ENCODE results near the gene ST8SIA2.
A peak's percentile ranks its signal among the peaks of the same experiment; 100 is the strongest.

The ST8SIA2 gene

GRCh38 chr15:92443381-92443780, 49.7 kb downstream of the ST8SIA2 start:
- H3K9me3 ChIP-seq (ENCODE audit: control insufficient read depth, low read length), result no peaks in the 10 kb centered on the region
- no peak for DNase-seq (ENCODE audit: low read depth)
- no peak overlapping the region for H3K9ac ChIP-seq (ENCODE audit: low read length)
- H3K36me3 ChIP-seq (ENCODE audit: control insufficient read depth, insufficient read depth, low read length, severe bottlenecking), result no peaks in the 10 kb centered on the region
- peaks cover 12% of the 10 kb centered on the region for H3K27me3 ChIP-seq (replicated peaks; ENCODE audit: control insufficient read depth, insufficient read depth, low read length)
- H3K4me3 ChIP-seq (ENCODE audit: low read length), result no peak overlapping the region
- no peaks in the 10 kb centered on the region for H3K4me1 ChIP-seq (ENCODE audit: control insufficient read depth, insufficient read depth, low read length)

GRCh38 chr15:92444631-92445030, 51.0 kb downstream of the ST8SIA2 start:
- H3K4me3 ChIP-seq (ENCODE audit: low read length), result no peak overlapping the region
- no peaks in the 10 kb centered on the region for H3K9me3 ChIP-seq (ENCODE audit: control insufficient read depth, low read length)
- DNase-seq (ENCODE audit: low read depth), result no peak
- no peaks in the 10 kb centered on the region for H3K36me3 ChIP-seq (ENCODE audit: control insufficient read depth, insufficient read depth, low read length, severe bottlenecking)
- no peaks in the 10 kb centered on the region for H3K4me1 ChIP-seq (ENCODE audit: control insufficient read depth, insufficient read depth, low read length)
- H3K9ac ChIP-seq (ENCODE audit: low read length), result no peak overlapping the region
- peaks cover 12% of the 10 kb centered on the region for H3K27me3 ChIP-seq (replicated peaks; ENCODE audit: control insufficient read depth, insufficient read depth, low read length)

DNA sequence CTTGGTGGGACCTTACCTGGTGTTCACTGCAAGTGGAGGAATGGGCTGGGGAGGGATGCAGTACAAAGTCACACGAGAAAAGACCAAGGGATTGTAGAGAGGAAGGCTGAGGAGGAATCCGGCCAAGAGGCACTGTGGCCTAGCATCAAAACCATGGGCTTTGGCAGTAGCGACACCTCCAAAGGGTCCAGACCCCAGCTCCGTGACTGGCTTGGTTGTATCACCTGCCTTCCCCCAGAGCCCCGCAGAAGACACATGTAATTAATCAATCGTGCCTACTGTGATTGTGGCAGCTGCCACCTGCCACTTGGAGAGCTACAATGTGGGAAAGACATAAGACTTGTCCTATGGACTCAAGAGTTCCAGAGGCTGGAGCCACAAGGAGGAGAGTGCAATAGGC, 54.7 kb downstream of the ST8SIA2 start:
- Histone ChIP-seq H3K4me3 (ENCODE audit: low read length) (no peak overlapping the region), H3K9ac (ENCODE audit: low read length) (no peak overlapping the region), H3K27me3 (replicated peaks; ENCODE audit: control insufficient read depth, insufficient read depth, low read length) (peaks cover 9% of the 10 kb centered on the region), H3K4me1 (ENCODE audit: control insufficient read depth, insufficient read depth, low read length) (no peaks in the 10 kb centered on the region), H3K36me3 (ENCODE audit: control insufficient read depth, insufficient read depth, low read length, severe bottlenecking) (no peaks in the 10 kb centered on the region), H3K9me3 (ENCODE audit: control insufficient read depth, low read length) (no peaks in the 10 kb centered on the region)
- DNase-seq (ENCODE audit: low read depth), result no peak

DNA sequence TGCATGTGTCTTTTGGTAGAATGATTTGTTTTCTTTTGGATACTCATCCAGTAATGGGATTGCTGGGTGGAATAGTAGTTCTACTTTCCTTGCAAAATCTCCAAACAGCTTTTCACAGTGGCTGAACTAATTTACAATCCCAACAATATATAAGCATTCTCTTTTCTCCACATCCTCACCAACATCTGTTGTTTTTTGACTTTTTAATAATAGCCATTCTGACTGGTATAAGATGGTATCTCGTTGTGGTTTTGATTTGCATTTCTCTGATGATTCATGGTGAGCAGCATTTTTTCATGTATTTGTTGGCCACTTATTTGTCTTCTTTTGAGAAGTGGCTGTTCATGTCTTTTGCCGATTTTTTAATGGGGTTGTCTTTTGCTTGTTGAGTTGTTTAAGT, 55.8 kb downstream of the ST8SIA2 start:
- H3K4me1 ChIP-seq (ENCODE audit: control insufficient read depth, insufficient read depth, low read length), result no peaks in the 10 kb centered on the region
- H3K36me3 ChIP-seq (ENCODE audit: control insufficient read depth, insufficient read depth, low read length, severe bottlenecking), result no peaks in the 10 kb centered on the region
- DNase-seq (ENCODE audit: low read depth), result no peak
- peaks cover 9% of the 10 kb centered on the region for H3K27me3 ChIP-seq (replicated peaks; ENCODE audit: control insufficient read depth, insufficient read depth, low read length)
- no peak overlapping the region for H3K9ac ChIP-seq (ENCODE audit: low read length)
- H3K4me3 ChIP-seq (ENCODE audit: low read length), result no peak overlapping the region
- H3K9me3 ChIP-seq (ENCODE audit: control insufficient read depth, low read length), result no peaks in the 10 kb centered on the region

DNA sequence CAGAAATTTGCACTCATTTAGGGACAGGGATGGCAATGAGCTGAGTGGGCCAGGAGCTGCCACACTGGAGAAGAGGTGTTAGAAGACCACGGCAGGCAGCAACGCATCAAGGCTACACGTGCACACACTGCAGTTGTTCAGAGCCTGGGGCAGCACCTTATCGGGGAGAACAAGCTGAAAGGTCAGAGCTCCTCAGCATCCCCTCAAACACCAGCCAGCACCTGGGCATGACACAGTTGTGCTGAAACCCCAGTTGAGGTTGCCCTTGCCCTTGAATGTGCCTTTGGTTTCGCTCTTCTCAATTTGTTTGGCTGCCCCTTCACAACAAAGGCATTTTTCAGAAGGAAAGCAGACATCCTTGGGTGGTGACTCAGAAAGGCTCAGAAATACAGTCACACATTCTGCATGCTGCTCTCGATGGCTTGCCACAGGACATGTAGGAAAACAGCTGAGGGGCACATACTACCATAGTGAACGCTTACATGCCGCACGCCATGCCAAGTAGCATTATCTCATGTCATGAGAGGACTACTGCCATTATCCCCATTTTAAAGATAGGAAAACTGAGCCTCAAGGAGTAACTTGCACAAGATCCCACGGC, 57.6 kb downstream of the ST8SIA2 start:
- peaks cover 10% of the 10 kb centered on the region for H3K27me3 ChIP-seq (replicated peaks; ENCODE audit: control insufficient read depth, insufficient read depth, low read length)
- no peak overlapping the region for H3K4me3 ChIP-seq (ENCODE audit: low read length)
- DNase-seq (ENCODE audit: low read depth), result peak; percentile 12
- H3K9me3 ChIP-seq (ENCODE audit: control insufficient read depth, low read length), result no peaks in the 10 kb centered on the region
- H3K36me3 ChIP-seq (ENCODE audit: control insufficient read depth, insufficient read depth, low read length, severe bottlenecking), result no peaks in the 10 kb centered on the region
- no peak overlapping the region for H3K9ac ChIP-seq (ENCODE audit: low read length)
- H3K4me1 ChIP-seq (ENCODE audit: control insufficient read depth, insufficient read depth, low read length), result no peaks in the 10 kb centered on the region

DNA sequence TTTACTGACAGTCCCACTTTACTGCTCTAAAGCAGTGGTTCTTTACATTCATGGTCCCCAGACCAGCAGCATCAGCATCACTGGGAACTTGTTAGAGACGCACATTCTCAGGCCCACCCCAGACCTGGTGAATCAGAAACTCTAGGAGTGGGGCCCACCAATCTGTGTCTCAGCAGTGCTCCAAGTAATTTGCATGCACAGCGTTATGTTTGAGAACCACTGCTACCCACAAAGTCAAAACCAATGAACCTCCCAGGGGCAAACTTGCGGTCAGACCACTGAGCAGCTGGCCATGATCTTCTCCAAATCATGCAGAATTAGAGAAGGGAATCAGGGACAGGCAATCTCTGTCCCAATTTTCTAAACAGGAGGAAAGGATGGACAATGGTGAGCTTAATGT, 58.5 kb downstream of the ST8SIA2 start:
- Histone ChIP-seq H3K4me3 (ENCODE audit: low read length) (no peak overlapping the region), H3K4me1 (ENCODE audit: control insufficient read depth, insufficient read depth, low read length) (no peaks in the 10 kb centered on the region), H3K9ac (ENCODE audit: low read length) (no peak overlapping the region), H3K9me3 (ENCODE audit: control insufficient read depth, low read length) (no peaks in the 10 kb centered on the region), H3K36me3 (ENCODE audit: control insufficient read depth, insufficient read depth, low read length, severe bottlenecking) (no peaks in the 10 kb centered on the region), H3K27me3 (replicated peaks; ENCODE audit: control insufficient read depth, insufficient read depth, low read length) (peaks cover 18% of the 10 kb centered on the region)
- no peak for DNase-seq (ENCODE audit: low read depth)

- H3K9ac ChIP-seq (ENCODE audit: low read length), result no peak overlapping the region
- no peak for DNase-seq (ENCODE audit: low read depth)
- H3K36me3 ChIP-seq (ENCODE audit: control insufficient read depth, insufficient read depth, low read length, severe bottlenecking), result no peaks in the 10 kb centered on the region
- no peak overlapping the region for H3K4me3 ChIP-seq (ENCODE audit: low read length)
- H3K9me3 ChIP-seq (ENCODE audit: control insufficient read depth, low read length), result no peaks in the 10 kb centered on the region
- no peaks in the 10 kb centered on the region for H3K4me1 ChIP-seq (ENCODE audit: control insufficient read depth, insufficient read depth, low read length)
- H3K27me3 ChIP-seq (replicated peaks; ENCODE audit: control insufficient read depth, insufficient read depth, low read length), result peaks cover 23% of the 10 kb centered on the region
Measured at GRCh38 chr15:92453607-92454006, 59.9 kb downstream of the ST8SIA2 start.

DNA sequence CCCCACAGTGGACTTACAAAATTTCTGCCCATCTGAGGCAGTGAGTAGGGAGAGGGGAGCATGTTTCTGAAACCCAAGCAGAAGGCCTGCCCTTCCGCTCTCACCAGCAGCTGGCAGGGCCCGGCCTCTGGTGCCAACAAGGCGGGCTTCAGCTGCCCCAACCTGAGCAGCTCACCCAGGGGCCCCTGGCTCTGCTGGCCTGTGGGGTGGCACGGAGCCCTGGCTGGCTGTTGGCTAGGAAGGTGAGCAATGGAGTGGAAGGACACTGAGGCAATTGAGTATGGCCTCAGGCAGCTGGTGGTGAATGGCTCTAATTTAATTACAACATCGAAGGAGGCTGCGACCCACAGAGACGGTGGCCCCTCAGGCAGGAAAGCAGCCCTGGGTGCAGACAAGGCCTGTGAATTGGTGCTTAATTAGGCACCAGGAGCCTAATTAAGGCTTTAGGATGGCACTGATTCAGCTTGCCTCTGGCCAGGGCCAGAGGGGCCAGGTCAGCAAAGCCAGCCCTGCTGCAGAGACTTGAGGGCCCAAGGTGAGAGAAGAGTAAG, 60.9 kb downstream of the ST8SIA2 start:
- no peak overlapping the region for H3K4me3 ChIP-seq (ENCODE audit: low read length)
- no peaks in the 10 kb centered on the region for H3K9me3 ChIP-seq (ENCODE audit: control insufficient read depth, low read length)
- H3K4me1 ChIP-seq (ENCODE audit: control insufficient read depth, insufficient read depth, low read length), result no peaks in the 10 kb centered on the region
- no peak for DNase-seq (ENCODE audit: low read depth)
- no peaks in the 10 kb centered on the region for H3K36me3 ChIP-seq (ENCODE audit: control insufficient read depth, insufficient read depth, low read length, severe bottlenecking)
- peaks cover 25% of the 10 kb centered on the region for H3K27me3 ChIP-seq (replicated peaks; ENCODE audit: control insufficient read depth, insufficient read depth, low read length)
- H3K9ac ChIP-seq (ENCODE audit: low read length), result no peak overlapping the region

DNA sequence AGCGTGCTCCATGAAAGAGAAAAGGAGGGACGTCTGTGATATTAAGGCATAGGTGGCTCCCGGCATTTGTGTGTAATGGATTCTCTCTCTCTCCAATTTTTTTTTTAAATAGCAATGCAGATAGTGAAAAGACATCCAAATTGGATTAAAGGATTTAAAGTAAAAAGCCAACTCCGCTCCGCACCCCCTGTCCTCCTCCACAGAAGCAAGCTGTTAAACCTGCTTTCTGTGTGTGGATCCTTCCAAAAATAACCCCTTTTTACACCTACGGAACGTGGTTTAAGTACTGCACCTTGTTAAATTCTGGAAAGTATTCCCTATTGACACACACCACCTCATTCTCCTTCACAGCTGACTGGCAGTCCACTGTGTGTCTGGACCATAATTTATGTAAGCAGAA, 61.6 kb downstream of the ST8SIA2 start:
- H3K4me3 ChIP-seq (ENCODE audit: low read length), result no peak overlapping the region
- no peaks in the 10 kb centered on the region for H3K4me1 ChIP-seq (ENCODE audit: control insufficient read depth, insufficient read depth, low read length)
- no peak for DNase-seq (ENCODE audit: low read depth)
- H3K36me3 ChIP-seq (ENCODE audit: control insufficient read depth, insufficient read depth, low read length, severe bottlenecking), result no peaks in the 10 kb centered on the region
- no peaks in the 10 kb centered on the region for H3K9me3 ChIP-seq (ENCODE audit: control insufficient read depth, low read length)
- H3K27me3 ChIP-seq (replicated peaks; ENCODE audit: control insufficient read depth, insufficient read depth, low read length), result peaks cover 25% of the 10 kb centered on the region
- no peak overlapping the region for H3K9ac ChIP-seq (ENCODE audit: low read length)

- H3K36me3 ChIP-seq (ENCODE audit: control insufficient read depth, insufficient read depth, low read length, severe bottlenecking), result no peaks in the 10 kb centered on the region
- no peaks in the 10 kb centered on the region for H3K4me1 ChIP-seq (ENCODE audit: control insufficient read depth, insufficient read depth, low read length)
- H3K9me3 ChIP-seq (ENCODE audit: control insufficient read depth, low read length), result no peaks in the 10 kb centered on the region
- H3K9ac ChIP-seq (ENCODE audit: low read length), result no peak overlapping the region
- no peak for DNase-seq (ENCODE audit: low read depth)
- peaks cover 25% of the 10 kb centered on the region for H3K27me3 ChIP-seq (replicated peaks; ENCODE audit: control insufficient read depth, insufficient read depth, low read length)
- H3K4me3 ChIP-seq (ENCODE audit: low read length), result no peak overlapping the region
Measured at GRCh38 chr15:92457471-92458041, 63.9 kb downstream of the ST8SIA2 start.

DNA sequence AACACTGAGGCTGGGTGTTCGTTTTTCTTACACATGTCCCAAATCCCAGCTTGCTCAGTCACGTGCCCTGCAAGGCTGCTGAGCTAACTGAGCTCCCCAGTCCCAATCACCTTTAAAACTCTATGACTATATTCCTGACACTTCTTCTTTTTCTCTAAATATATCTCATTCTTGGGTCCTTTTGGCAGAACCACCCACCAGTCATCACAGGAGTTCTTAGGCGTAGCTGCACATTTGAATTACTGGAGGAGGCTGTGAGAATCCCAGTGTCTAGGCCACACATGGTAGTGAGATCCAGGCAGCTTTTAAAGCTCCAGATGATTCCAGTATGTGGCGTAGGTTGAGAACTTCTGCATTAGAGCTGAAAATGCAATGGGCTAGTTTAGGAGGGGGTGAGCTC, 66.3 kb downstream of the ST8SIA2 start:
- H3K27me3 ChIP-seq (replicated peaks; ENCODE audit: control insufficient read depth, insufficient read depth, low read length), result peaks cover 25% of the 10 kb centered on the region
- H3K4me3 ChIP-seq (ENCODE audit: low read length), result no peak overlapping the region
- H3K9me3 ChIP-seq (ENCODE audit: control insufficient read depth, low read length), result no peaks in the 10 kb centered on the region
- H3K4me1 ChIP-seq (ENCODE audit: control insufficient read depth, insufficient read depth, low read length), result no peaks in the 10 kb centered on the region
- H3K36me3 ChIP-seq (ENCODE audit: control insufficient read depth, insufficient read depth, low read length, severe bottlenecking), result no peaks in the 10 kb centered on the region
- DNase-seq (ENCODE audit: low read depth), result no peak
- no peak overlapping the region for H3K9ac ChIP-seq (ENCODE audit: low read length)

All from adipocyte (in vitro differentiated cells).